HT1080 (cell line): ENCODE measurements around the gene LRP4. TPM values are rescaled to one million over a fixed set of nuclear protein-coding genes. Genes with fewer than 3 reads are reported as not detected.
"Not testable (repeated sequence)": the region's sequence is repeated elsewhere in the genome, so short reads cannot be mapped to it uniquely, and the experiment has no call there.

ENCODE experiments used
- DNase-seq: peaks from one replicate; pipeline ENCODE4 v3.0.0-alpha.2; 2015; ENCODE audit warnings: low read depth
- polyA plus RNA-seq, 2 experiments: library from polyadenylated mRNA; depleted of rRNA; stranded (reverse); fragments of >200 nt; gene quantifications; 2 replicates each; pipeline ENCODE4 v1.2.3, GENCODE V29; 2015
- total RNA-seq: library from RNA; depleted of rRNA; stranded (reverse); fragments of >200 nt; shearing (Covaris generic); gene quantifications from 2 replicates; pipeline ENCODE4 v1.2.3, GENCODE V29; 2014; rRNA removed

Gene LRP4, protein sequence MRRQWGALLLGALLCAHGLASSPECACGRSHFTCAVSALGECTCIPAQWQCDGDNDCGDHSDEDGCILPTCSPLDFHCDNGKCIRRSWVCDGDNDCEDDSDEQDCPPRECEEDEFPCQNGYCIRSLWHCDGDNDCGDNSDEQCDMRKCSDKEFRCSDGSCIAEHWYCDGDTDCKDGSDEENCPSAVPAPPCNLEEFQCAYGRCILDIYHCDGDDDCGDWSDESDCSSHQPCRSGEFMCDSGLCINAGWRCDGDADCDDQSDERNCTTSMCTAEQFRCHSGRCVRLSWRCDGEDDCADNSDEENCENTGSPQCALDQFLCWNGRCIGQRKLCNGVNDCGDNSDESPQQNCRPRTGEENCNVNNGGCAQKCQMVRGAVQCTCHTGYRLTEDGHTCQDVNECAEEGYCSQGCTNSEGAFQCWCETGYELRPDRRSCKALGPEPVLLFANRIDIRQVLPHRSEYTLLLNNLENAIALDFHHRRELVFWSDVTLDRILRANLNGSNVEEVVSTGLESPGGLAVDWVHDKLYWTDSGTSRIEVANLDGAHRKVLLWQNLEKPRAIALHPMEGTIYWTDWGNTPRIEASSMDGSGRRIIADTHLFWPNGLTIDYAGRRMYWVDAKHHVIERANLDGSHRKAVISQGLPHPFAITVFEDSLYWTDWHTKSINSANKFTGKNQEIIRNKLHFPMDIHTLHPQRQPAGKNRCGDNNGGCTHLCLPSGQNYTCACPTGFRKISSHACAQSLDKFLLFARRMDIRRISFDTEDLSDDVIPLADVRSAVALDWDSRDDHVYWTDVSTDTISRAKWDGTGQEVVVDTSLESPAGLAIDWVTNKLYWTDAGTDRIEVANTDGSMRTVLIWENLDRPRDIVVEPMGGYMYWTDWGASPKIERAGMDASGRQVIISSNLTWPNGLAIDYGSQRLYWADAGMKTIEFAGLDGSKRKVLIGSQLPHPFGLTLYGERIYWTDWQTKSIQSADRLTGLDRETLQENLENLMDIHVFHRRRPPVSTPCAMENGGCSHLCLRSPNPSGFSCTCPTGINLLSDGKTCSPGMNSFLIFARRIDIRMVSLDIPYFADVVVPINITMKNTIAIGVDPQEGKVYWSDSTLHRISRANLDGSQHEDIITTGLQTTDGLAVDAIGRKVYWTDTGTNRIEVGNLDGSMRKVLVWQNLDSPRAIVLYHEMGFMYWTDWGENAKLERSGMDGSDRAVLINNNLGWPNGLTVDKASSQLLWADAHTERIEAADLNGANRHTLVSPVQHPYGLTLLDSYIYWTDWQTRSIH (N-terminal part only)
- 1.9 and 2.1 TPM in 2 replicates for total RNA-seq
- 3.5 and 3.8 TPM in 2 replicates for polyA plus RNA-seq (2015; cell fraction: cytosol; rRNA removed)
- polyA plus RNA-seq (2015; cell fraction: nucleus; rRNA removed) = 11.9 and 12.2 TPM in 2 replicates

DNA sequence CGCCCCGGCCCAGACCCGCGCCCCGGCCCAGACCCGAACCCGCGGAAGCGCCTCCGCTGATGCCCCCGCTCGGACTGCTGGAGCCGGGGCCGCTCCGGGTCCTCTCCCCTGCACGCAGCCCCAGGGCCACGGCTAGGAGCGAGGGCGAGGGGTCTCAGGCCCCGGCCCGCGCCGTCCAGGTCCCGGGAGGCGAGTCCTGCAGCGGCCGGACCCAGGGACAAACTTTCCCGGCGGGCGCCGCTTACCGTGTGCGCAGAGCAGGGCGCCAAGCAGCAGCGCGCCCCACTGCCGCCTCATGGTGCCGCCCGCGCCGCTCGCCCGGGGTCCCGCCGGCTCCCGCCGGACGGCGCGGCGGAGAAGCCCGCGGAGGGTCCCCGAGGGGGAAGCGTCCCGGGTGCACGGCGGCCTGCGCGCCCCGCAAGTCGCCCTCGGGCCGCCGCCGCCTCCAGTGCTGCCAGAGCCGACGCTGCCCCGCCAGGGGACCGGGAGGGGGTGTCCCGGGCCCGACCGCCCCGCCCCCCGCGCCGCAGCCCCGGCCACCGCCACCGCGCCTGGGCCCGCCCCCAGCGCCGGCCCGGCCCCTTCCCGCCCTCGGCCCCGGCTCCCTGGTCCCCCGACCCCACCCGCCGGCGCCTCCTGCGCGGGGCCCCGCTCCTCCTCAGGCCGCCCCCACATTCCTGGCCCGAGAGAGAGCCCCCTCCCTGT, at the start of gene LRP4:
Gene LRP4 (minus strand): TSS at position 468 of the 705 bp plus-strand sequence. CDS start 171 bp downstream, at position 297.
- no peak for DNase-seq

DNA sequence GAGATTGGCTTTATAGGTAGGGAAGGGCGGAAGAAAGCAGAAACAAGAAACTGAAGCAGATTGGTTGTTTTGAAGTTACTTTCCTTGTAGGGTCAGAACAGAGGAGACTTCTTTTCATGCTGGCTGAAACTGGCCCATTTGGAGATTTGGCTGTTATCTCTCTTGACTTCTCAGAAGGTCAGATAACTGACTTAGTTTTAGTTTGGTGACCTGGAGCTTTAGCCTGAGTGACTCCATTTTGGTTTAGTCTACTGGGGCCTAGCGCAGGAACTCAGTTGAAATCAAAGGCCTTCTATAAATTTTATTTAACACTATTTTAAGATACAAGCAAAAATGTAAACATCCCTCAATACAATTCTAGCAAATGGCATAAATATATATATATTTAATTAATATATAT, 49.6 kb upstream of the LRP4 start:
- DNase-seq = no peak

DNA sequence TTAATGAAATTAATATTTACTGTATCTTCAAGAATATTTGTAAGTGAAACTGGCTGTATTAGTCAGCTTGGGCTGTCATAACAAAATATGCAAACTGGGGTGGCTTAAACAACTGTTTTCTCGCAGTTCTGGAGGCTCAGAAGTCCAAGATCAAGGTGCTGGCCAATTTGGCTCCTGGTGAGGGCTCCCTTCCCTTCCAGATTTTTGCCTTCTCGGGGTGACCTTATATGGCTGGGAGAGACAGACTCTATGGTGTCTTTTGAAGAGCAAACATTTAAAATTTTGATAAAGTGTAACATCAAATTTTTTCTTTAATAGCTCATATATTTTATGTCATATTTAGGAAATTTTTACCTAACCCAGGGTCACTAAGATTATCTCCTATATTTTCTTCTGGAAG, 48.4 kb upstream of the LRP4 start:
- no peak for DNase-seq

DNA sequence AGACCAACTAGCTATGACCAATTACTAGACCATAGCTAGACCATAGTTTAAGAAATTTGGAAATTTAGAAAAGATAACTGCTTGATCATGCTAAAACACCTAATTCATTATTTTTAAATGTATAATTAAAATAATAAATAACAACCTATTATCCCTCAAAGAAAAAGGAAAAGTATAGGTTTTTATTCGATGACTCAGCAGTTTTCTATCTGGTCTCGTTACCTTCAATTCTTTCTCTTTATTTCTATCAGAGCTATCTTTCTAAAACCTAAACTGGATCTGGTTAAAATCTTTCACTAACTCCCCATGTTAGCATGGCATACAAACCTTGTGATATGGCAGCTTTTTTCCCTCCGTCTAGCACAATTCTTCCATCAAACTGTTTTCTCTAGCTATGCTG, 45.5 kb upstream of the LRP4 start:
- no peak for DNase-seq

DNA sequence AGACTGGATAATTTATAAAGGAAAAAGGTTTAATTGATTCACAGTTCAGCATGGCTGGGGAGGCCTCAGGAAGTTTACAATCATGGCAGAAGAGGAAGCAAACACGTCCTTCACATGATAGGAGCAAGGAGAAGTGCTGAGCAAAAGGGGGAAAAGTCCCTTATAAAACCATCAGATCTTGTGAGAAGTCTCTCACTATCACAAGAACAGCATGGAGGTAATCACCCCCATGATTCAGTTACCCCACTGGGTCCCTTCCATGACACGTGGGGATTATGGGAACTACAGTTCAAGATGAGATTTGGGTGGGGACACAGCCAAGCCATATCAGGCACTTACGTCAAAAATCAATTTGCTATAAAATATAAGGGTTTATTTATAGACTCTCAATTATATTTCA, 43.5 kb upstream of the LRP4 start:
- DNase-seq = not testable (repeated sequence)

DNA sequence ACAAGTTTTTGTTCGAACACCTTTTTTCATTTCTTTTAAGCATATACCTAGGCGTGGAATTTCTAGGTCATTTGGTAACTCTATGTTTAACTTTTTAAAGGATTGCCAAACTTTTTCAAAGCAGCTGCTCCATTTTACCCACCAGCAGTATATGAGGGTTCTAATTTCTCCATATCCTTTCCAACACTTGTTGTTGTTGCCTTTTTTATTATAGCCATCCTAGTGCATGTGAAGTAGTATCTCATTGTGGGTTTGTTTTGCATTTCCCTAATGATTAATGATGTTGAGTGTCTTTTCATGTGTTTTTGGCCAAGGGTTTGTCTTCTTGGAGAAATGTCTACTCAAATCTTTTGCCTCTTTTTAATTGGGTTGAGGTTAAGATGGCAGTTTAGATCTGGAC, 42.7 kb upstream of the LRP4 start:
- no peak for DNase-seq

DNA sequence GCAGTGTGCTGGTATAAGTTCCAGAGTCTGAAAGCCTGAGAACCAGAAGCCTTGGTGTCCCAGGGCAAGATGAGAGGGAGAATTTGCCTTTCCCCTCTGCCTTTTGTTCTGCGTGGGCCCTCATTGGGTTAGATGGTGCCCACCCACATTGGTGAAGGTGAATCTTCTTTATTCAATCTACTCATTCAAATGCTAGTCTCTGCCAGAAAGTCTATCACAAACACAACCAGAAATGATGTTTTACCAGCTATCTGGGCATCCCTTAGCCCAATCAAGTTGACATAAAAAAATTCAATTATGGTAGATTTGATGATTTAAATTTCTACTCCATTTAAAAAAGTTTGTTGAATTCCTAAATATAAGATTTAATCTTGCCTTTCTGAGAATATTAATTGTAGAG, 40.4 kb upstream of the LRP4 start:
- DNase-seq = no peak

DNA sequence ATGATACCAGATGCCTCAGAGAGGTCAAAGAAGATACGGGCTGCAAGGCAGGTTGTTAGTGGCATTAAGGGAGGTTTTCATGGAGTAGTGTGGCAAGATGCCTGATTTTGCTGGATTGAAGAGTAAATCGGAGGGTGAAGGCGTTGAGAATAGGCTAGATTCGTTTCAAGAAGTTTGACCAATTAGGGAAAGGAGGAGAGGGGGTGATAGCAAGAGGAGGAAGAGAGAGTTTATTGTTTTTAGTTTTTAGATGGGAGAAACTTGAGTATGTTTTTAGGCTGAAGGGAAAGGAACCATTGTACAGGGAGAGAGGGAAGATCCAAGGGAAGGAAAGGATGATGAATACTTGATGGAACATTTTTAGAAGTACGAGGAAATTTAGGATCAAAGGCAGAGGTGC, 34.7 kb upstream of the LRP4 start:
- no peak for DNase-seq

DNA sequence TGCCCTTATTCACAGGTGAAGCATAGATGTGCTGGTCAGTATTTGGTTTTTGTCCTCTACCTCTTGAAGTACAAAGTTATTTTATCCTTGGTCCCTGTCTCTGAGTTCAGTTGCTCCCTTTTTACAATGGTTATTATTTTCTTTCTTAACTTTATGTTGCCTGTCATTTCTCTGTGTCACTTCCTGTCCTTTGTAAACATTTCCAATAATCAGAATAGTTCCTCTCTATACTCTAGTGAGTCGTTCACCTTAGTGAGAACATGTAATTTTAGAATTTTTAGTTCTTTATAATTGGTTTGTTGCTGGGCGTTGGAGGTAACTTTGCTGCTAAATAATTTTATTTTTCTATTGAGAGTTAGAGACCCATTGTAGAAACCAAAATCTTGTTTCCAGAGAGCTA, 34.2 kb upstream of the LRP4 start:
- DNase-seq = no peak

DNA sequence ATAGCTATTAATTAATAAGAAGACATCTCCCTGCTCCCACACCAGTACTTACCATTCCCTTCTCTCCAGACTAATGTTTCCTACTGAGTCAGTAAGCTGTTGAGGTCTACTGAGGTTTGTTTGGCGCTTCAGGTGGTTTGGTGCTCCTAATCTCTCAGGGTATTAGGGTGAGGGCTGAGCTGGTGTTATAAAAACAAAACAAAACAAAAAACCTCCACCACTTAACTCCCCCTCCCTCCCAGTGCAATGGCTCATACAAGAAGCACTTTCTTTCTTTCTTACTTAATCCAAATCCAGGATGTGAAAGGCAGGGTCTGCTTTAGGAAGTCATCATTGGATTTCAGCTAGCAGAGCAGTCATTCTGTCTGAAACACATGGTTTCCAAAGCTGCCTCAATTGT, 33.5 kb upstream of the LRP4 start:
- peak; percentile 20 for DNase-seq

DNA sequence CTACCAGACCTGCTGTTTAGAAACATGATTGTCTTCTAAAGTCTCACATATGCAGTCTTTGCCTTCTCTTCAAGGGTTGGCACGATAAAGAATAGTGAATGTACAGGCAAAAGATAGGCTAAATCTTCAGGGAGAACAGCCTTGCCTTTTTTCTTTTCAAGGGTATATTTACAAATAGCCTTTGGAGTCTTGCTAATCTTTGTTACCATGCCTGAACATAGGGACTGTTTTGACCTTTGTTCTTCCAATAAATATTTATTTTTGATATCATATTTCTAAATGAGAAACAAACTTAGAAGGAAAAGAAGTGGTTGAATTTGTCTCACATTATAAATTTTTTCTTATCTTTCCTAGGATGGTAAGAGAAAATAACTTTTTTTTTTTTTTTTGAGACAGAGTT, 30.9 kb upstream of the LRP4 start:
- no peak for DNase-seq

DNA sequence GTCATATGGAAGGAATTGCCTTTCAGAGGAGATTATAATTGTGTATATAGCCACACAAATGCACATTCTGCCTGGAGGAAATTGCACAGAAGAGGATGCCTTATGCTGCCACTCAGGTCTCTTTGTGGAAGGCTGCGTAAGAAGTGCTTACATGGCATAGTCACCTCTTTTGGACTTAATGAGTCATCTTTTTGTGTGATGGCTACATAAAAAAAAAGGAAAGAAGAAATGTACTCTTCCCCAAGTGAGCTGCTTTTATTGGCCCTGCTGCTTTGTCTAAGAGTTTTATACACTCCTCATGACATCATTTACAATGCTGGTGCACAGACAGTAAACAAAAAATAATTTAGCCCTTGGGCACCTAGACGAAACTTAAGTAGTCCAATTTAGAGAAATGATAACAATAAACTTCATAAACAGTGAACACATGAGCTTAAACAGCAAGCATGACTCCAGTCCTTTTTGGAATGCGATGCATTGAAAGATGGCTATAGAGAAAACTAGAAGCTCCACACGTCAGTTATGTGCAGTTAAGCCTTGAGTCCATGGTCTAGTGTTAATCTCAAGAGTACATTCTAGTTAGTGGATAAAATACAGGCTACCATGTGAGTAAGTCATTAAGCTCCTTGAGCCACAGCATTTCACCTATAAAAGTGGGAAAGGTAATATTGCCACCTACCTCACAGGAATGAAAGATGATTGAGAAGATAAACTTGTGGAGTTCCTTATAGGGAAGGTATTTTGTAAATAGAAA, 30.2 kb upstream of the LRP4 start:
- DNase-seq = peak; percentile 85

DNA sequence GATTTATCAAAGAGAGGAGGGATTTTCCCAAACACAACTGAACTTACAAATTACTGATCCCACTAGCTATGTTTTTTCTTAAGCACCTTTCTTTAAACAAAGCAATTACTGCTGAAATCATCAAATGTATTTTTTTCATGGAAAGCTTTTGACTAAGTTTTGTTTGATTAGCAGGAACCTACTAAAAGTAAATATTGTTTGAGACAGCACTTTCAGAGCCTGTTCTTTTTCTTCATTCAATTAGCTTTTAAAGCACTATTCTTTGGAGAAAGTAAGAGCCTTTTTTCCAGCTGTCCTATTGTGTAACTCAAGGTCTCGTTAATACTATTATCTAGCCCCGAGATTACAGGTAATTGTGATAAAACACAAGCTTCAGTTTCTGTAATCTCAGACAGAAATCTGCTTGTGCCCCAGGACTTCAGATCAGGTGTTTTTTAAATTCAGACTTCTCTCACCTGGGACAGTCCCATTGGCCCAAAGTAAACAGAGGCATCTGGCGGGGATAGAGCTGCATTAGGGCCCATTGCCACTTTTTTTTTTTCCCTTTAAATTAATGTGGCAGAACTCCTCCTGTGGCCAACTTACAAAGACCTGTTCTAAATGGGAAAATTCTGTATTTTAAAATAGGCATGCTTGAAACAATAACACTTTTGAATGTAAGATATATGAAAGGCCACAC, 29.2 kb upstream of the LRP4 start:
- no peak for DNase-seq

DNA sequence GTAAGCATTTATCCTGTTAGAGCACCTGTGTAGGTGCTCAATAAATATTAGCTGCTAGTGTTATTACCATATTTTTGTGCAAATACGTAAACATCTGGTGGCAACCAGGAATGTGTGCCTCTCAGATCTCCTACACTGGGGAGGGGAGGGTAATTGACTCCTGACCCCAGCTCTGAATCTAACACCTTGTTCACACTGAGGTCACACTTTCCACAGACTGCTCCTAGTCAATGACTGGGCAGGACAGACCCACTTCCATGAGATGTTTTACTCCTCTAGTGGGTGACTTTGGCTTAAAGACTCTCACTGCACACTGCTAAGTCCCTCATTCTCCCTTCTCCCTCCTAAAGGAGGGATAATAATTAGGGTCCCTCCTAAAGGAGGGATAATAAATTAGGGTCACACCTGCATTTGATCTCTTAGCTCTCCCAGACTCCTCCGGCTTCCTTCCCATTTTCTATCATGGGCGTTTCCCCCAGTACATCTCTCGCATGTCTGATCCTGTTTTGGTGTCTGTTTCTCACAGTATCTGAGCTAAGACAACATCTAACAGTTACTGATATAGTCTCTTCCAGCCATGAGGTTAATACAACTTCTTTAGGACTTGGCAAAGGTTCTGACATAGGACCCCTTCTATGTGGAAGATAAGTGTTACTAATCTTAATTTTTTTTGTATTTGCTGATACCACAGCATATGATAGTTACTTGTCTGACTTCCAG, 26.2 kb upstream of the LRP4 start:
- no peak for DNase-seq

DNA sequence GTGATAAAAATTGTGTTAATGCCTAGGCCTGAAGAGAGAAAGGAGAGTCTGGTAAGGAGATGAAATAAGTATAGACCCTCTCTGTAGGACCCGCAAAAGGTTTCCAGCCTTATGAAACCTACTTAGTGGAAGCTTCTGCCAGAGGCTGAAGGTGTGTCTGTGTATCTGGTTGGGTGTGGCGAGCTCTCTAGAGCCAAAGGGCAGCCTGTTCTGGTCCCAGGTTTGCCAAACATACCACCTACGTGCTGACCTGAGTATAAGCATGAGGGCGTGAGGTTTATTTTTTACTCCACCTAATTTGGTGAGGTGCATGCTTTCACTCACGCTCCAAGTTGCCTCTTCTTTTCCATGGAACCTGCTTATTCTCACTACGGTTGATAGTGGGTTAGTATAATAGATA, 23.8 kb upstream of the LRP4 start:
- DNase-seq = no peak

DNA sequence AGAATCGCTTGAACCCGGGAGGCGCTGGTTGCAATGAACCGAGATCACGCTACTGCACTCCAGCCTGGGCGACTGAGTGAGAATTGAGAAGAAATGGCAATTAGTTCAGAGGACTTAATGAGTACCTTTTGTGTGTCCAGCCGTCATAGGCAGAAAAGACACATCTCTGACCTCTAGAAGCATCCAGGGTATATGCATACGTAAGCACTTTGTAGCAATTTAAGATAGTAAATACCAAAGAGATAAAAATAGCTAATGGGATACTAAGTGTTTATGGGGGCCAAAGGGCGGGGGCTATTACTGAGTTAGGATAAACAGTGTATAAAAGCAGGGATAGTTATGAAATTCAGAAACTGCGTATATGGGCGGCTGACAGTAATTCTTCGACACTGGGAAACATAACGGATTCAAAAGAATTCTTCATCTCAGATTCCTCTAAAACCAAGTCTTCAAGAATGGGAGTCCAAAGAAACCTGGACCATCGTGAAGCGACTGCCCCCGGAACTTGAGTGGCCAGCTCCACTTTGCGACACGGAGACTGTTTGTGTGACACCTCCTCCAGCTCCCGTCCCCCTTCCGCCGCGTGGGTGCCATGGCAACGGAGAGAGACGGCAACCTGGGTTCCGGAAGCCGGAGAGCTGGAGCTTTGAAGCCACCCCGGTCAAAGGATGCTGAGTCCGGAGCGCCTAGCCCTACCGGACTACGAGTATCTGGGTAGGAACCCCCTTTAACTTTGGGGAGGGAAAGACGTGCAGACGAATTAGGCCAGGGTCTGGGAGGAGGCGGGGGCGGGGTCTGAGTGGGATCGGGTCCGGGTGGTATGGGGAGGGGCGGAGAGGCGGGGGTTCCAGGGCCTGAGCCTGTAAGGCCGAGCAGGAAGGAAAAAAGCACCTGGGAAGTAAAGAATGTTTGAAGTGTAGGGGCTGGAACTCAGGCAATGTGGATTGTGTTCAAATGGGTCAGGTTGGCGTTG, 18.1 kb upstream of the LRP4 start, which contains the start of gene CSTPP1:
Gene CSTPP1 (plus strand): TSS at position 624 of the 973 bp plus-strand sequence. CDS start 45 bp downstream, at position 669.
- DNase-seq = peak; percentile 82

DNA sequence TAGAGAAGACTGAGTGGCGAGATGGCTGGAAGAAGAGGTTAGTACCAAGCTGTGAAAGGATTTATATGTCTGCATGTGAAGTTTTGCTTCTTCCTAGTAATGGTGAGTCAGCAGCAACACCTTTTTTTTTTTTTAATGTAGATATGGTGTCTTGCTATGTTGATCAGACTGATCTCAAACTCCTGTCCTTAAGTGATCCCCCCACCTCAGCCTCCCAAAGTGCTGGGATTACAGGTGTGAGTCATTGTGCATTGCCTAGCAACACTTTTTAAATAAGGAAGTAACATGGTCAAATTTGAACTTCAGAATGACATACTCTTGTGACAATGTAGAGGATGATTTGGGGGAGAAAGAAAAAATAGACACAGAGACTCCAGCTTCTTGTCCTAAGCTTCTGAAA, 11.7 kb upstream of the LRP4 start:
- peak; percentile 91 for DNase-seq
